Lung microvascular endothelial cell (primary cell): ENCODE measurements around the gene CHD5. TPM values are rescaled to one million over a fixed set of nuclear protein-coding genes. Genes with fewer than 3 reads are reported as not detected.
A peak's percentile ranks its signal among the peaks of the same experiment; 100 is the strongest.

ENCODE experiments used
- DNase-seq, 2 donors: peaks; one replicate each; pipeline versions ENCODE4 v3.0.0 to v3.0.0-alpha.2; 2010; ENCODE audit warnings: low read depth in 2 of 2
- total RNA-seq: library from RNA; depleted of rRNA; stranded (reverse); fragments of >200 nt; gene quantifications from 2 replicates; pipeline ENCODE4 v1.2.1, GENCODE V29; 2014

The CHD5 gene
- total RNA-seq, 1 donor from 2014 or later, result under 0.01 TPM

GRCh38 chr1:6174621-6175410, 5.3 kb downstream of the CHD5 start:
- DNase-seq, result no peak

GRCh38 chr1:6172549-6172948, 7.6 kb downstream of the CHD5 start:
- no peak for DNase-seq

- DNase-seq, result peak; percentile 38 to 44
Measured at GRCh38 chr1:6171548-6172124, 8.5 kb downstream of the CHD5 start.

- DNase-seq, result no peak
Measured at GRCh38 chr1:6170742-6171201, 9.3 kb downstream of the CHD5 start.

- DNase-seq, result no peak
Measured at GRCh38 chr1:6170116-6170741, 9.9 kb downstream of the CHD5 start.

DNA sequence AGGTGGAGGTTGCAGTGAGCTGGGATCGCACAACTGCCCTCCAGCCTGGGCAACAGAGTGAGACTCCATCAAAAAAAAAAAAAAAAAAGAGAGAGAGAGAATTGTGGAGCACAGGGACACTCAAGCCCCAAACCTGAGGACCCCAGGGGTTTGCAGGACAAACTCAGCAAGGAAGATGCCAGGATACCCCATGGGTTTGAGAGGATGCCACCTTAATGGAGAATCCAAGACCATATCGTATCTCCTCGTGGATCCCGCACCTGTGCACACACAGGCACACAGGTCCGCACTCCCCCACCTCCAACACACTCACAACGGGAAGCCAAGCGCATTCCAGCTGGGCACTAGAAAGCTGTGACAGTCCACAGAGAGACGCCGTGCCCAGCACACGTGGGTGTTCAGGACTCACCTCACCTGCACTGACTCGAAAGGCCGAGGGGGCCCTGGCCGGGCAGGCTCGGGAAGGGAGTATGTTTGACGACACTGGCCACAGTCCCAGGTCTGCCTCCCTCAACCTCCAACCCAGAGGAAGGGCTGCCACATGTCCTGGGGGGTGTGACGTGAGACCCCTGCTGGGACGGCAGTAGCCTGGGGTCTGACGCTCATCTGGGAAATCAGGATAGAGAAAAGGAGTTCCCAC, 11.1 kb downstream of the CHD5 start:
- DNase-seq, result no peak

DNA sequence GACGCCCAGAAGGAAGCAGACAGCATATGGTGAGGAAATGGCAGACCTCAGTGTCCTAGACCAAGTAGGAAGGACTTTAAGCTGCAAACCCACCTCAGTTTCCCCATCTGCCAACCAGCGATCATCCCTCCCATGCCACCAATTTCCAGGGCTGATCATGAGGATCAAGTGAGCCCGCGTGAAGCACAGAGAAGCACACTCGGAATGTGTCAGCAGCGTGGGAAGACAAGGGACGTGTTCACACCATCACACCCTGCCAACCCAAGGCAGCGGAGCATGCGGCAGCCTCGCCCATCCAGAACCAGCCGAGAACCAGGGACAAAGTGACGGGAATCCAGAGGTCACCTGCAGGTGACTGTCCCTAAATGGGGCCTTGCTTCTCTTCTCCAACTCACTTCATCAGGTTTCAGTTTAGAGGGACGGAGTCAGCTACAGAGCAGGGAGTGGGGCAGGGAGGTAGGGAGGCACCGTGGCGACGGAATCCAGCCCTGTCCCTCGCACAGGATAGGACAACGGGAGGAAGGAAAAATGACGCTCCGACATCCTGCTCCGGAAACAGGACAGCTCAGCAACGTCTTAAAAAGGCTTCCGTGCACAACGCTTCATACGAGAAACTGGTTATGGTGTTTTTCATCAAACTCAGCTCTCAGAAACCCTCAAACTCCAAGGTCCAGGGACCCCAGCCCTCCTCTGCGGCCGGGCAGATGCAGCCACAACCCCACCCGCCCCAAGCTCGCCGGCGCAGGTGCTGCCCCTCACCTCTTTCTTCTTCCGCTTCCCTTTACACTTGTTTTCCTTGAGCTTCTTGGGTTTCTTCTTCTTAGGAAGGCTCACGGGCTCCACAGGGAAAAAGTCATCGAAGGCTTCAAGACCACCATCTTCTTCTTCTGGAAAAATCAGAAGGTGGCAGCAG, 12.5 kb downstream of the CHD5 start:
- peak in 1 of 2 donors; percentile 41 for DNase-seq

- DNase-seq, result no peak
Measured at GRCh38 chr1:6166655-6167390, 13.3 kb downstream of the CHD5 start.

DNA sequence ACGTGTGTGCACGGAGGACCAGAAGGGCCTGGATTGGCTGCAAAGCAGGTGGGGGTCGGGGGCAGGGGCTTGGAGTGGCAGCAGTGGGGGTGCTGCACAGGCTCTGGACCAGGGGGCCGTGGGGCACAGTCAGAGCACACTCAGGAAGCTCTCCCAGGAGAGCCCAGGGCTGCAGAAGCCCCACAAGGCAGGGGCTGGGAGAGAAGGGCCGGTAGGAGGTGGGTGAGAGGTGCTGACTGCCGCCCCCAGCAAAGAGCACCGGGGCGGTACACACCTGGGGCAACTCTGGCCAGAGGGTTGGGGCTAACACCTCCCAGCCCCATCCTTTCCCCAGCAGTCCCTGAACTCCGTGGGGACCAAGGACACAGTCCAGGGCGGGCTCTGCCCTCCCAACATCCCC, 13.9 kb downstream of the CHD5 start:
- DNase-seq, result no peak

- no peak for DNase-seq
Measured at GRCh38 chr1:6165441-6165985, 14.6 kb downstream of the CHD5 start.

GRCh38 chr1:6165027-6165426, 15.1 kb downstream of the CHD5 start:
- DNase-seq, result no peak

DNA sequence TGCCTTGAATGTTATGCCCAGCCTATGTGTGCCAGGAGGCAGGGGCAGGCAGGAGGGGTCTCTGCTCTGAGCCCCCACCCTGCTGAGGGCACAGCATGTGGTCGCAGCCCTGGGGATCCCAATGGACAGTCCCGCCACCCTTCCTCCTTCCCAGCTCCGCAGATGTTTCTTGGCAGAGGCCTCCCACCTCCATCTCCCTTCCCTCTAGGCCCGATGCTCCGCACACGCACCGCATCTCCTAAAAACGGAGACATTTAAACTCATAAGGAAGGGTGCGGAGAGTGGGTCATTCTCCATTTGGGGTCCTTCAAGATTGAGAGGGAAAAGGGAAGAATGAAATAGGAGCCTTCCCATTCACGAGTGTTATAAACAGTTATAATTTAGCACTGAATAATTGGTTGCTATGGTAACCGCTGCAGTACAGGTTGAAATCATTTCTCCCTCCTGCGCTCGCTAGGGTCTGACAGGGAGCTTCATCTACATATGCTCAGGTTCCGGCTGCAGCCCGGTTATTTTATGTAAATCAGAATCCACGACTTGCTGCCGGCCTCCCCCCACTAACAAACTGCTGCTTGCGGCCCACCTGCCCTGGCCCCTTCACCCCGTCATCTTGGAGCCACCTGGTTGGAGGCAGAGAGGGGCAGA, 16.0 kb downstream of the CHD5 start:
- DNase-seq, result no peak

DNA sequence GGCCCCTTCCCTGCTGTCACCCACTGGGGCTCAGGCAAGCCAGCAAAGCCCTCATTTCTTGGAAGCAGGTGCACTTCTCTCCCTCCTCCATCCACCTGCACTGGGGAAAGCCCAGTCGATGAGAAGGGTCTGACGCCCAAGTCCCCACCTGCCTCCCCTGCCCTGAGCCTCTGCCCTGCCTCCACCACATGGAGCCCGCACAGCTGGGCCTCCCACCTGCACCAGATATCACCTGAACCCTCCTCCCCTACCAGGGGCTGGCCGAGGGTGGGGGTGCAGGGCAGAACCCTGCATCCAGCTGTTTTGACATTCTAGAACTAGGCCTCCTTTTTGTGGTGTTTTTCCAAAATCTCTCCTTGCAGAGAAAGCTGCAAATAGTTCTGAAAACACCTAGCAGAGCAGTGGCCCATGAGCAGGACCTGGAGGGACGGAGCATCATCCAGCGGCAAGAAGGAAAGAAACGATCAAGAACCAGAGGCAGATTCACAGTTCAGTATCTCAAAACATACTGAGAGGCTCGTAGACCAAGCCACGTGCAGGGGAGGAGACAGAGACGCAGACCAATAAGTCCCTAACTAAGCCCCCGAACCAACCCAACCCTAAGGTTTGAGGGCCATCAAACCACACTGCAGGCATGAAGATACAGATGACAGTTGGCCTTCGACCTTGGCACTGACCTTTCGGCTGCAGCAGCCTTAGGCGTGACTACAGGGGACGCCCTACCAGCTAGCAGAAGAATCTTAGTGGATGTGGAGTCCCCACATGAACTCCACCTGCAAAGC, 16.7 kb downstream of the CHD5 start:
- no peak for DNase-seq

GRCh38 chr1:6162773-6163172, 17.3 kb downstream of the CHD5 start:
- no peak for DNase-seq

DNA sequence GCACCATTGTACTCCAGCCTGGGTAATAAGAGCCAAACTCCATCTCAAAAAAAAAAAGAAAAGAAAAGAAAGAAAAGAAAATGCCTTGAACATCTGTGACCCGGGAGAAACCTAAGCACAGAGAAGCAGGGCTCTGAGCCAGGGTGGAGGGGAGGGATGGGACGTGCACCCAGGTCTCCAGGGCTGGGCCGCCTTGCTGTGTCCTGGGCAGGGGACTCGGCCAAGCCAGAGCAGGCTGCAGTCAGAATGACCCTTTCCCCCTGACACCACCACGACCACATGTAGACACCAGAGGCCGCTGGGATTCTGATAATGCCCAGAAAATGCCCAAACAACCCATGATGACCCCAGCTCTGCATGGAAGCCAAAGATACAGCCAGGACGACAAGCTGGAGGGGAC, 17.8 kb downstream of the CHD5 start:
- no peak for DNase-seq

DNA sequence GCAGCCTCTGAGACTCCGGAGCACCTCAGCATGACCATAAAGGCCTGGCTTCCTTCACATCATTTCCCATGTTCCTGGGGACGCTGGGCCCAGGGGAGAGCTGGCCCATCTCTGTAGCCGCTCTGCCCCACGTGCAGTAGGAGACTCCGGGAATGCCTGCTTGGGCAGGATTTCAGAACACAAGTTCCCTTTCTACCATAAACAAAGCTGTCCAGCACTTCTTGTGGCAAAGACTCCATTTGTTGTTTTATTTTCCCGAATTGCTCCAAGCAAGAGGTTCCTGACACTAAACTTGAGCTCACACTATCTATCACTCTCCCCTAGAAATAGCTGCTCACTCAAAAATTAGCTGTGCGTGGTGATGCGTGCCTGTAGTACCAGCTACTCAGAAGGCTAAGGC, 21.9 kb downstream of the CHD5 start:
- DNase-seq, result no peak

- DNase-seq, result peak; percentile 12 to 32
Measured at GRCh38 chr1:6157528-6158174, 22.5 kb downstream of the CHD5 start.

GRCh38 chr1:6157132-6157527, 23.0 kb downstream of the CHD5 start:
- no peak for DNase-seq
